NCI-H774 (cell line): ENCODE data around the gene HSPG2.

Source experiments
- DNase-seq: peaks from one replicate; lab custom pipeline; 2025; lab: John Stamatoyannopoulos, UW

The HSPG2 gene

DNA sequence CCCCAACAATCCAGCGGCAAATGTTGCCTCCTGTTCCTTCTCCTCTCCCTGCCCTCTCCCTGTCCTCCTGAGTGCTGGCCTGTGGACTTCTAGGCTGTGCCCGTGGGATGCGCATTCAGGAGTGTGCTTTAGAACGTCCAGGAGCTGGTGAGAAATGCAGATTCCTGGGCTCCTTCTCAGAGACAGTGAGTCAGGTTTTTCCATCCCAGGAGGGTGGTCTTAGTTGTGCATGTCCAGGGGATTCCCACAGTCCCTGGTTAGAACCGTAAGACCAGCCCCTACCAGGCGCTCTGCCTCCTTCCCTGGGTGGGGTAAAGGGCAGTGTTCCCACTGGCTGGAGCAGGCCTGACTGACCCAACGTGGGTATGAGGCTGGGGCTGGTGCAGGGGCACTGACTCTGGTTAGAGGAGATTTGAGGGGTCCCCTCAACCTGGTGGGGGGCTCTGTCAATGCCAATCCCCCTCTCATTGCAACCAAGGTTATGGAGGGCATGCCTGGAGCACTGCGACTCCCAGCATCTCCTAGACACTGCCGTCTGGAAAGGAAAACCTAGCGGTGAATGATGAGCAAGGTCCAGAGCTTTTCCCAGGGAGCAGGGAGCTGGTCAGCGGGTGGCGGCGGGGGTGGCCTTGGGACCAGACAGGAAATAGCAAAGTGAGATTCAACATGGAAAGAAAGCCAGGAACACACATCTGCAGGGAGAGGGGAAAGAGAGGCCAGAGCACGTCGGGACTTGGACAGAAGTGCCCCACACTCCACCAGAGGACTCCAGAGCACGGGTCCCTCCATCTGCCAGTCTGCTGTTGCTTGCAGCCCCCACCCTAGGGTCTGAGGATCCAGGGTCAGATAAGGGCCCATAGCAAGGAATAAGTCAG is 38.5 kb downstream of the HSPG2 start:
- DNase-seq = no peak

DNA sequence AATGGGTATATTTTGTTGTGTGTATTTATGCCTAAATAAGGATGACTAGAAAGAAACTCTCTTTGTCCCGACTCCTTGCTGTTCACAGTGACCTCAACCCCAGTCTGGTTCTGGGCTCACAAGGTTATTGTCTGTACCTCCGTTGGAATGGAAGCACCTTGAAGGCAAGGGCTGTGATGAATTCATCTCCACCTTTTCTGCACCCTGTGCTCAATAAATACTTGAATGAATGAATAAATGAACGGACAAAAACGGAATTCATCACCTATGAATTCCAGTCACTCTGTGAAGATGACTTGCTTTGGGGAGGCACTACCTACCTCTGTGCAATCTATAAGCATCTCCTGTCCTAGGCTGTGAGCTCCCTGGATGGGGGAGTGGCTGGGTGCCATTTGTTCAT is 39.3 kb downstream of the HSPG2 start:
- no peak for DNase-seq

DNA sequence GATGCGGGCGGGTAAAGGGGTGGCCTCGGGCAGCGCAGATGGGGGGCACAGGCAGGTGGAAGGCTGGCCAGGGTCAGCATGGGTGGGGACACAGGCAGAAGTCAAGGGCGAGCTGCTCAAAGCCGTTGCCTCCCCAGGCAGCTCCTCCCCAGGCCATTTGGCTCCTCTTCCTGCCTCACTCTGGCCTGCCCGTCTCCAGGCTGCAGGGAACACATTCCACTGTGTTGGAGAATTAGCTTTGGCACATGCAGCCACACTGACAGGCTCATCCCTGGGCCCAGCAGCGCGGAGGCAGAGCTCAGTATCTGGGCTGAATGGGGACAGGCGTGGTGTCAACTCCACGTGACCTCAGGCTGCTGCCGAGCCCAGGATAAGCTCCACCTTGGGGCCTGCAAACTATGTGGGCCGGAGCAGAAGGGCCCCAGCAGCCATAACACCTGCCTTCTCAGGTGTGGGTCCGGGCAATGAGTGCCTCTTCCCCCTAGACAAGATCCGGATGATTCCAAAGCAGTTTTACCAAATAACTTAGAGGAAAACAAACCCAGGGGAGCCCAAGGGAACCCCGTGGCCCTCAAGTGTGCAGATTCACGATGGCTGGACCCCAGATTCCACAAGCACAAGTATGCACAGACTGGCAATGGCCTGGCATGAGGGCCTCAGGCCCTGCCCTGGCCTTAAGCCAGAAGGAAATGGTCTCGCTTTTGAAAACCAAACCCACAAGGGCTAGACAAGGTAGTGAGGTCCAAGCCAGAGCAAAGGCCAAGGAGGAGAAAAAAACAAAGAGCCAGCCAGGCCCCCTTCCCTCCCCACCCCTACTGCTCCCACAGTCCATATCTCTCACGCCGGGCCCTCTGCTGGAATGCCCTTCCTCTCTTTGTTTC is 40.2 kb downstream of the HSPG2 start:
- no peak for DNase-seq

DNA sequence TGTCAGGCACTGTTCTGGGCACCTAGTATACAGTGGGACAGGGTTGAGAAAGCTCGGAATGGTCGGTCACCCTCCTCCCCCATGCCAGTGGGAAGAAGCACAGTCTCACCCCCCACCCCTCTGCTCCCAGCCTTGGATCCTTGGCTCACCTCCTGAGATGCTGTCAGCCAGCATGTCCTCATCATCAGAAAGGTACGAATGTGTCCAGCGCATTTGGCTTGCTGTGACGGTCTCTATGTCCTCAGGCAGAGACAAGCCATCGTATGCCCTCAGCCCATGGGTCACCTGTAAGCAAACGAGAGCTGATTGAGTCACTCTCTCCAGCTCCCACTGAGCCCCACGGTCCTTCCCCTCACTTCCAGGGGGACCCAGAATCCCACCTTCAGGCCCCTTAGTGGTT is 41.1 kb downstream of the HSPG2 start:
- DNase-seq = no peak

DNA sequence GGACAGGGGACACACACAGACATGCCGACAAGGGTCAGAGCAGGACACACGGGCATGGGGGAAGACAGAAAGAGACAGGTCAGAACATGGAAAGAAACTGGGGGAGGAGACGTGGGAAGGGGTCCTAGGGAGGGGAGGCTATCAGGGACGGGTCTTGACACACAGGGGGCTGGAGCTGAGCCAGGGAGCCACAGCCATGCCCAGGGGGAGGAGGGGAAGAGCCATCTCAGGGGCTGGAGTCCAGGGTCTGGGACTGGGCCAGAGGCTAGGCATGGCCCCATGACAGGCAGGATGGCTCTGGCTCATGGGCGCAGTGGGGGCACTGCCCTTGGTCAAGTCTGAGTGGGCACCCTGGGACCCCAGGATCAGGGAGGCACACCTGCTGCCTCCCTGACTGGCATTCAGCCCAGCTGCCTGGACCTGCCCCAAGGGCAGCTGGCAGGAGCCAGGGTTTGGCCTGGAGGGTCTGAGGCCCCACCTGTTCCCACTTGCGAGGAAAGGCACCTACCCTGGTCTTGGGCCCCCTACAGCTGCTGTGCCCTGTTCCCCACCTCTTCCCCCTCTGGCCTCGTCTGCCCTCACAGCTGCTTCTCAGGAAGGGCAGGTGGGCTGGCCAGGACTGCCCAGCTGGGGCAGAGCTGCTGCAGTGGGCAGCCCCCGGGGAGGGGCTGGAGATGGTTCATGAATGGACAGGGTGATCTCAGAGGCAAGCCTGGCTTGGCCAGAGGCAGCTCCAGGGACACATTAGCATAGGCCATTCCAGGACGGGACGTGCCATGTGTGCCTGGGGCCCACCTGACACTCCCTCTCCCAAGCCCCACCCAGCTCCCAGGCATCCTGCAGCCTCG is 42.9 kb downstream of the HSPG2 start:
- no peak for DNase-seq

DNA sequence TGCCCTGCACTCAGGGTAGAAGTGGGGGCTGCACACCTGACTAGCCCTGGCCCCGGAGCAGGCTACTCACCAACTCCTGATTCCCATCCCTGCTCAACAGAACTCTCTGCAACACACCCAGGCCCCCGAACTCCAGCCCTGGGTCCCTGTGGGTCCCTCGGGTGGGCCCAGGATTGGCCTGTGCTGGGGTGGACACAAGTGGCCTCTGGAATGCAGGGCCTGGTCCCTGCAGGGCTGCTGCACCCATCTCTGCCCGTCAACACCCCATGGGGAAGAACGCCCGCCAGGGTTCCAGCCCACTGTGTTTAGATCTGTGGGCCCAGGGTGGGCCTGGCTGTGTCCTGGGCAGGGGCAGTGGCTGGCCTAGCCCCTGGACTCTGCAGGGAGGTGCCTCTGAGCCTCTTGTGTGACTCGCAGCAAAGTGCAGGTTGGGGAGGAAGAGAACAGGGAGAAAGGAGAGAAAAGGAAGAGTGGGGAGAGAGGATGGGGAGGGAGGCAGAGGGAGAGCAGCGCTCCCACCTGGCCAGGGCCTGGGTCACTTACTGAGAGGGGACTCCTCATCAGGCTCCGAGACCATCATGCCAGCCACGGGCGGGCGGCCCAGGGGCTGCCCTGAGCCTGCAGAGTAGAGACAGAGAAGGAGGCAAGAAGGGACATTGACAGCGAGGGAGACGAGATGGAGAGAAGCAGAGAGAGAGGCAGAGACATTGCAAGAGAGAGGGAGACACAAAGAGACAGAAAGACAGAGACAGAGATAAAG is 43.9 kb downstream of the HSPG2 start:
- DNase-seq = no peak

DNA sequence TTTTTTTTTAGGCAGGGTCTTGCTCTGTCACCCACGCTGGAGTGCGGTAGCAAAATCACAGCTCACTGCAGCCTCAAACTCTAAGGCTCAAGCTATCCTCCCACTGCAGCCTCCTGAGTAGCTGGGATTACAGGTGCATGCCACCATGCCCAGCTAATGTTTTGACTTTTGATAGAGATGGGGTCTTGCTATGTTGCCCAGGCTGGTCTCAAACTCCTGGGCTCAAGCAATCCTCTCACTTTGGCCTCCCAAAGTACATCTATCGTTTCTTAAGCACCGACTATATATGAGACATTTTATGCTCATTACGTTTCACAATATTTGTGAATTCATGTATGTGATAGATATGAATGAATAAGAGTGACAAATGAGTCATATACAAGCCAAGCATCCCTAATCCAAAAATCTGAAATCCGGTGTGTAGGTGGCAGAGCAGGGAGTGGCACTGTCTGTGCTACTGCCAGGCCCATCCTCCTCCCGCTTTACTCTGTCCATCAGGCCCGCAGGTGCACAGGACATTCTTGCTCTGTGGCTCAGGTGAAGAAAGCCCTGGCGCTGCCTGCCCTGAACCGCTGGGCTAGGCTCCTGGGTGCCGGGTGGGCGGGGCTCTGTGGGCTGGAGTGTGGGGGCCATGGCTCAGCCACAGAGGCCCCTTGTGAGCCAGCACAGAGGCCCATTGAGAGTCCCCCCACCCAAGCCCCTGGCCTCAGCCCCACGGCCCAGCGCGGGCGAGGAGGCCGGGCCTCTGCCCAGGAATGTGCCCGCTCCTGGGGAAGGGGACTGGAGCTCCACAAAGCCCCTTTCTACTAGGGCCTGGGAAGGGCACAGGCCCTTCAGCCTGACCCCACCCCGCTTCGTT is 45.3 kb downstream of the HSPG2 start:
- DNase-seq = no peak

DNA sequence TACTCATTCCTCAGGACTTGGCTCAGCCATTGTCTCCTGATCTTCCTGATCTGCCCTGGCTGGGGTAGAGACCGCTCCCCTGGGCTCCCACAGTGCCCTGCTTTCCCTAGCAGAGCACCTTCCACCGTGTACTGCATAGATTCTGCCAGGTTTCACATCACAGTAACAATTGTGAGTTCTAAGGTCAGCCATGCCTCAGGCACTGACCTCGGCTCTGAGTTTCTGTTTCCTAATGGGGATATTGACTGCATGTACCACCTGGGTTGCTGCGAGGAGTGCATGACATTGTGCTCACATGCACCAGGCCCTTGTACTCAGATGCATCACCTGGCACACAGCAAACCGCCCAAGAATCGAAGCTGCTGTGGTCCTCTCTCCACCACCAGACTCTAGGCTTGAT is 46.0 kb downstream of the HSPG2 start:
- no peak for DNase-seq

DNA sequence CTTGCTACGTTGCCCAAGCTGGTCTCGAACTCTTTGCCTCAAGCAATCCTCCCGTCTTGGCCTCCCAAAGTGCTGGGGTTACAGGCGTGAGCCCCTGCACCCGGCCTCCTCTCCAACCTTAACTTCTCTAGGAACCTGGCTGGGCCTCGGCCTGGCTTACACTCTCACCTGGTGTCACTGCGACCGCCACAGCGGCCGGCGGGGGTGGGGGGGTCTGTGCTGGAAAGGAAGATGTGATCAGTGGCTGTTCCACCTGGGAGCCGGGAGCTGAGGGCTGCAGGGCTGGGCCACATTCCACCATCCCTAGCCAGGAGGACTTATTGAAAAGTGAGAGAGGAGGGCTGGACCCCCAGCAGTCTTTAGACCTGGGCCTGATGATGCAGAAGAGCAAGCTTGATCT is 48.6 kb downstream of the HSPG2 start:
- DNase-seq = no peak

DNA sequence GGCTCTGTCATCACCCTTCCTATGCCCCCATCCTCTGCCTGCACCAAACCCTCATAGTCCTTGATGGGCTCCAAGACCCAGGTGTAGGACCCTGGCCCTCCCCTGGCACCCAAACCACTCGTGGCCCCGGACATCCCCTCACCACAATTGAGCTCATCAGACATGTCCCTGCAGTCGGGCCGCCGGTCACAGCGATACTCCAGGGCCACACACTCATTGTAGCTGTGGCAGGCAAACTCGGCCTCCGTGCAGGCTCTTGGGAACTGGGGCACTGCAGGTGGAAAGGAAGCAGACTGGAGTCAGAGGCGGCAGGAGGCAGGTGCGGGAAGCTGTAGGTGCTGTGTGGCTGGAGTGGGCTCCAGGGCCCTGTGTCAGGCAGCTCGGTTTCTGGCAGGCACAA is 49.3 kb downstream of the HSPG2 start:
- DNase-seq = no peak

DNA sequence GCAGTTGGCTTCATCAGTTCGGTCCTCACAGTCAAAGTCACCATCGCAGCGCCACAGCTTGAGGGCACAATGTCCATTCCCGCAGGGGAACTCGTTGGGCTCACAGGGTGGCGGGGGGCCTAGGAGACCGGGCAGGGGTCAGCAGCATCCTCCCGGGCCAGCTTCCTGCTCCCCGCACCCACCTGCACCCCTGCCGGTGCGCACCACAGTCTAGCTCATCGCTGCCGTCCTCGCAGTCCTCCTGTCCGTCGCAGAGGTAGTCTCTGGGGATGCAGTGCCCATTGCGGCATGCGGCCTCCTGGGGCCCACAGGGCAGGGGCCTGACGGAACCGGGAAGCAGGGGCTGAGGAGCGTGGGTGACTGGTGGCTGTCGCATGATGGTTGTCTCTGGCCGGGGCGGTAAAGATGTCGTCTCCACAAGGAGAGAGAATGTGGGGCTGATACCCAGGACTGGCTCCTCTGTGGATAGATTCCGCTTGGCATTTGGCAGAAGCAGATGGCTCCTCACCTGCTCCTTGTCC is 49.8 kb downstream of the HSPG2 start:
- no peak for DNase-seq

DNA sequence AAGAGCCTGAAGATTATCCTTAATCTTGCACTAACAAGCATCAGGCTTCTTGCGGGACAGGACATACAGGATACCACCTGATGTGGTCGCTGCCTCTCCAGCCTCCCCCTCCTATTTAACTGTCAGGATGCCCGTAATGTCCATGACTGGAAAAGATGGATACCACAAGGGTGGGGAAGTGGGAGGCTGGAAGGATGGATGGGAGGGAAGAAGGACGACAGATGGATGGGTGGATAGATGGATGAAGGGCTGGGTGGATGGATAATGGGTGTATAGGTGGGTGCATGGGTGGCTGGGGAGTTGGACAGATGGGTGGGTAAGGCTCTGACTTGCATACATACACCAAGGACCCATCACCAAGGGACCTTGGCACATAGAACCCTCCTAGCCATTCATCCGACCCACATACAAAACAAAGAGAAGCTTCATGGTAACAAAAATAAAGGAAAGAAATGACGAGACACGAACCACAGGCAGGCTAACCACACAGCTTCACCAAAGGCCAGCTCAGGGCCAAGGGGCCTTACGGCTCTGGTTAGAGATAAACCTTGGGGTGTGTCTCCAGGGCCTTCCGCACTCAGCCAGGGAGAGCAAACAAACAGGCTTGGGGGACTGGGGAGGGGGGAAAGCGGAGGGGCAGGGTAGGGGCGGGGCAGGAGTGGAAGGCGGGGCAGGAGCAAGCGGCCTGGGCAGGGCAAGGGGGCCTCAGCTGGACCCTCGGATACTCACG is 50.5 kb downstream of the HSPG2 start:
- DNase-seq = no peak

DNA sequence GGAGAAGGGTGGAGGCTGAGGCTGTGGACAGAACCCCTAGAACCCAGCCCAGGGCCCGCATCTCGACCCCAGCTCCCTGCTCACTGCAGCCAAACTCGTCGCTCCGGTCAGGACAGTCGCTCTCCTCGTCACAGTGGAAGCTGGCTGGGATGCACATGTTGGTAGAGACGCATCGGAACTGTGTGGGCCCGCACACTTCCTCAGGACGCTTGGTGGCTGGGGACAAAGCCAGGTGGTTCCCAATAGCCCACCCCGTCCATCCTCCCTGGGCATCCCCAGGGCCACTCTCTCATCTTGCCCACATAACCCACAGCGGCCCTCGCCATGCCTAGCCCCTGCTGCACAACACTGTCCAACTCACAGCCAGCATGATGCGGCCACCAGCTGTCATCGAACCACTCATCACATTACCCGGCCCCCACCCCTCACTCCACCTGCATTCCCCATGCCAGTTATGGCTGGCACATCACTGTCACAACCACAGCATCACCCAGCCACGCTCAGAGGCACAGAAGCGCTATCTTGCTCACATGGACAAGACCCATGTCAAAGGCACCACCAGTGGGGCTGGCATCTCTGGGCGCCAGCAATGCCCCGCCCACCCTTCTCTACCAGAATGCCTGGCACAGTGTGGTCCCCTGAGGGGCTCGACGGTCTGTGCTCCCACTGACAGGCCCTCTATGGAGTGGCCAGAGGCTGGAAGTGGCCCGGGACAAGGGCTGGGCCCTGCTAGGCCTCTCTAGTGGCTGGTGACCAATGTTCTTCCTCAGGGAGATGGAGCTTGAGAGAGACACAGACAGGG is 51.7 kb downstream of the HSPG2 start:
- no peak for DNase-seq

DNA sequence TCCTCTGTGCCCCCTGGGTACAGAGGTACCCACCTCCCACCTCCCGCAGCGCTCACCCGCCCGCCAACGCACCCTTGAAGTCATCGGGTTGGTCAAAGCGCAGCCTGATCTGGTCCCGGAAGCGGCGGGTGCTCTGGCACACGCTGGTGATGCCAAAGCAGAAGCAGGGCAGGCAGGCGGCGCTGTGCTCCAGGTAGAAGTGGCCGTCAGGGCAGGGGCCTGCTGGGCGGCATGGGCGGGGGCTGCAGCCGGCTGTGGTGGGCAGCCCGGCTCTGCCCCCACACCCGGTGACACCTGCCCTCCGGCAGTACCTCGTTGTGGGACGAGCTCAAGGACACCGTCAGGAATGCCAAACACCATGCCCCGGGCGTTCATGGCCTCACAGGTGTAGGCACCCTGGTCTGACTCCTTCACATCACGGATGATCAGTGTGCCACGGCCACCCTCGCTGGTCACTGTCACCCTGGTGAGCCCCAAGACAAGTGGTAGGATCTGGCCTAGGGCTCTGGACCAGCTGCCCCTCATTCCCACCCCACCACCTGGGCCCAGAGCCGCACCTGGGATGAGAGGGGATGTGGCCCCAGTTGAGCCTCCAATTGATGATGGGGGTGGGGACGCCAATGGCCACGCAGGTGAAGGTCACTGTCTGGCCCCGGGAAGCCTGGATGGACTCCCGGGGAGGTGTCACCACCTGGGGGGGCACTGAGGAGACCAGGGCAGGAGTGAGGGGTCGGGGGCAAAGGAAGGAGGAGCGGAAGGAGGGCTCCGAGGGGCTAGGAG is 52.5 kb downstream of the HSPG2 start:
- DNase-seq = no peak

DNA sequence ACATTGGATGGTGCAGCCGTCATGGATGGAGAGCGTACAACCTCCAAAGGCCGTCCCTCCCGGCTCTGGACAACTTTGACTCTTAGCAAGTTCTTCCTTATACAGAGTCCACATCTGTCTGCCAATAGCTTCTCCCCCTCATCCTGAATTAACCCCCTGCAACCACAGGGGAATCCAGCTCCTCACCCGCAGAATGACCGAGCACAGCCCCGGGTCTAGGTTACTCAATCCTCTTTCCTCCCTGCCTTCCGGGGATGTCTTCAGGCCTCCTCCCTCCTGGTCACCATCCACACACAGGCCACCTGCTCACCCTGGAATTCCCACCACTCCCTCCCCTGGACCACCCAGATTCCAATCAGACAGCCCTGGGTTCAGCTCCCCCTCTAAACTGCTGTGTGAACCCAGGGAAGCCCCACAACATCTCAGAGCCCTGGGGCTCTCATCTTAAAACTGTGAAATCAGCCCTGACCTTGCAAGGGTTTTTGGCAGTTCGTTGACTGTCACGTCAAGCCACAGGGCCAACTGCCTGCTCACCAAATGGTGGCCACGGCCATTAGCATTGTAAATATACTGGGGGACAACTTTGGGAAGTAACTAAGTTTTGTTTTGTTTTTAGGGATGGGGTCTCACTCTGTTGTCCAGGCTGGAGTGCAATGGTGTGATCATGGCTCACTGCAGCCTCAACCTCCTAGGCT is 54.2 kb downstream of the HSPG2 start:
- no peak for DNase-seq

DNA sequence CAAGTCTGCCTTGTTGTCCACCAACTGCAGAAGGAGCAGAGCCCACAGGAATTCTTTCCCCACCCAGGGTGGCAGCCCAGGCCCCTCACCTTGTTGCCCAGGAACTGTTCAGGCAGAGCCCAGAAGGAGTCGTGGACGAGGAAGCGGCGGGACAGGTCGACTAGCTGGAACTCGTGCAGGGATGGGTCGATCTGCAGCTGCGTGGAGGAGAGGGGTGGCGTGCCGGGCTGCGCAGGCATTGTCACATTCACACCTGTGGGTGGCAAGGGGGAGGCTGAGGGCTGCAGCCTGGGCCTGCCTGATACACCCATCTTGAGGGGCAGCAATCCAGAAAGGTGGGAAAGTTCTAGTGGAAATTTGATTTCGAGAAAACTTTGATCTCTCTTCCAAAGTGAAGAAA is 55.9 kb downstream of the HSPG2 start:
- DNase-seq = no peak

DNA sequence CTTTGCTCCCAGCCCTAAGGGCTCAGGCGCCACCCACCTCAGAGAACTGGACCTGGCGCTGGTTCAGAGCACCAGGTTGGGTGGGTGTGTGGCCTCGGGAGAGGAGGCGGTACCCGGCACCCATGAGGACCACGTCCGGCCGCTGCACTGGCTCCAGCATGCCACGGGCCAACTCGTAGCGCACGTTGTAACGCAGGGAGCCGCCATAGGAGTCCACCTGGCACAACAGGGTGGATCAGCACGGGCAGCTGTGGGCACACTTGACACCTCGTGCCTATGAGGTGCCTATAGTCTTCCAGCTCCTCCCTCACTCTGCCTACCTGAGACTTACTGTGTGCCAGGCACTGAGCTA is 56.5 kb downstream of the HSPG2 start:
- no peak for DNase-seq
